ENCODE measurements around the gene SCAMP2.

The SCAMP2 gene

GRCh38 chr15:74798388-74799254 lies 74.5 kb downstream of the SCAMP2 start:
- no peak for DNase-seq (ENCODE audit: low read depth, low spot score)

- DNase-seq (ENCODE audit: low read depth, low spot score): no peak
These were observed 77.1 kb downstream of the SCAMP2 start for GRCh38 chr15:74795966-74796625.

- DNase-seq (ENCODE audit: low read depth, low spot score): no peak
These were observed 78.2 kb downstream of the SCAMP2 start for GRCh38 chr15:74794970-74795349.

GRCh38 chr15:74794248-74794969 lies 78.8 kb downstream of the SCAMP2 start:
- no peak for DNase-seq (ENCODE audit: low read depth, low spot score)

Data from smooth muscle cell of the brain vasculature (primary cell).